ENCODE results near the gene NHSL1. TPM values are rescaled to one million over a fixed set of nuclear protein-coding genes. Genes with fewer than 3 reads are reported as not detected.

The NHSL1 gene, protein sequence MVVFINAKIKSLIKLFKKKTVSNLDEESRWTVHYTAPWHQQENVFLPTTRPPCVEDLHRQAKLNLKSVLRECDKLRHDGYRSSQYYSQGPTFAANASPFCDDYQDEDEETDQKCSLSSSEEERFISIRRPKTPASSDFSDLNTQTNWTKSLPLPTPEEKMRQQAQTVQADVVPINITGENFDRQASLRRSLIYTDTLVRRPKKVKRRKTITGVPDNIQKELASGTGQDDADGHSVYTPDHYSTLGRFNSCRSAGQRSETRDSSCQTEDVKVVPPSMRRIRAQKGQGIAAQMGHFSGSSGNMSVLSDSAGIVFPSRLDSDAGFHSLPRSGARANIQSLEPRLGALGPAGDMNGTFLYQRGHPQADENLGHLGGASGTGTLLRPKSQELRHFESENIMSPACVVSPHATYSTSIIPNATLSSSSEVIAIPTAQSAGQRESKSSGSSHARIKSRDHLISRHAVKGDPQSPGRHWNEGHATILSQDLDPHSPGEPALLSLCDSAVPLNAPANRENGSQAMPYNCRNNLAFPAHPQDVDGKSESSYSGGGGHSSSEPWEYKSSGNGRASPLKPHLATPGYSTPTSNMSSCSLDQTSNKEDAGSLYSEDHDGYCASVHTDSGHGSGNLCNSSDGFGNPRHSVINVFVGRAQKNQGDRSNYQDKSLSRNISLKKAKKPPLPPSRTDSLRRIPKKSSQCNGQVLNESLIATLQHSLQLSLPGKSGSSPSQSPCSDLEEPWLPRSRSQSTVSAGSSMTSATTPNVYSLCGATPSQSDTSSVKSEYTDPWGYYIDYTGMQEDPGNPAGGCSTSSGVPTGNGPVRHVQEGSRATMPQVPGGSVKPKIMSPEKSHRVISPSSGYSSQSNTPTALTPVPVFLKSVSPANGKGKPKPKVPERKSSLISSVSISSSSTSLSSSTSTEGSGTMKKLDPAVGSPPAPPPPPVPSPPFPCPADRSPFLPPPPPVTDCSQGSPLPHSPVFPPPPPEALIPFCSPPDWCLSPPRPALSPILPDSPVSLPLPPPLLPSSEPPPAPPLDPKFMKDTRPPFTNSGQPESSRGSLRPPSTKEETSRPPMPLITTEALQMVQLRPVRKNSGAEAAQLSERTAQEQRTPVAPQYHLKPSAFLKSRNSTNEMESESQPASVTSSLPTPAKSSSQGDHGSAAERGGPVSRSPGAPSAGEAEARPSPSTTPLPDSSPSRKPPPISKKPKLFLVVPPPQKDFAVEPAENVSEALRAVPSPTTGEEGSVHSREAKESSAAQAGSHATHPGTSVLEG (N-terminal part only)
- total RNA-seq: under 1 TPM; 0.20 to 0.35 TPM

DNA sequence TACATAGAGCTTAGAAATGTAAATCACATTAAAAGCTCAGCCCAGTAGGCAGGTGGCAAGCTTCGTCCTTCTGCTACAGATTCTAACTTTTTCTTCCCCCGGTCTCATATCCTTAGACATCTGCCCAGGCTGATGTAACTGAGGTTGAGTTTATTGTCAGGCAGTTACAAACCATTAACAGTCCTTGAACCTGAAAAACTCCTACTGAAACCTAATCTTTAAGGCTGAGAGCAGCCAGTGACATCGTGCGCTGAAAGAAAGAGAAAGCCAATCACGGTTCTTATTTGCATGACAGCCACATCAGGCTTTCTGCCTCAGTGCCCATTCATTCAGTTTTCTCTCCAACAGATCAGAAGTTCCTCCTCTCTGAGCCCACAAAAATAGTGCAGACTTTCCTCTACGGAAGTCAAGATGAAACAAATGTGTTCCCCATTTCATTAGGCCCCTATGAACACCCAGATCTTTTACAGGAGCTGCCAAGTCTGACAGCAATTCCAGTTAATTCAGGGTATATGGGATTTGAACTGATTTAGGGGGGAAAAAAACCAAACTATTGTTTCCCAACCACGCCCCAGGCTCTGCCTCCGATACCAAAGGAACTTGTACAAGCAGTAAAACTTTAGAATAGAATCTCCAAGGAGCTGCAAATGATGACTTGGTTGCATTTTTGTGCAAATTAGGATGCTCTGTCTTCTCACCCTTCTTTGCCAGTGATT, at the start of gene NHSL1:
NHSL1 (minus strand) TSS at position 192 of the 716 bp plus-strand sequence. CDS start 204 bp downstream, outside the sequence.
- no peaks in the 10 kb centered on the region for H3K4me1 Mint-ChIP-seq
- peaks cover 30% of the 10 kb centered on the region for H3K27me3 Mint-ChIP-seq
- no peak within 1 kb of the TSS for H3K4me3 Mint-ChIP-seq
- no peak for ATAC-seq
- no peak for DNase-seq
- no peaks in the 10 kb centered on the region for H3K9me3 Mint-ChIP-seq (ENCODE audit: low read depth)
- CTCF ChIA-PET: interaction anchor here (1.0 to 3.4 kb wide), 3 partner anchors 10 to 18 kb away, joined by 3 to 15 read pairs (median 4); no protein-coding TSS in a partner anchor
- no peak within 1 kb of the TSS for H3K27ac Mint-ChIP-seq
- H3K36me3 Mint-ChIP-seq: no peaks in the 10 kb centered on the region

DNA sequence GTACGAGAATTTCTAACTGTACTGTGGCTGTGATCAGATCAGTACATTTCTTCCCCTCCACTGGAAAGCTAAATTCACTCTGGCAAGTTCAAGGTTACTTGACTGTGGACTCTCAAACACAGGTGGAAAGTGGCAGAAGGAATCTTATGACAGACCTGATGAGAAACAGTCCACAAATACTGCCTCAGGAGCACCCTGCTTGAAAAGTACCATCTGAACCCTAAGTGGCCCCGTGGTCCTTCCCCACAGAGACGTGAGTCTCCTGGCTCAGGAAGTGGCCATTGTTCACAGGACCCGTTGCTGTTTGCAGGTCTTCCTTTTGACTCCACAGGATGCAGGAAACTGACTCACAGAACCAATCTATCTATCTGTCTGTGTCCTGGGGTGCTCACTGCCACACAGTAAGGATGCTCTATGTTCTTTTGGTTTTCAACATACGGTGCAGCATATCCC, 47.5 kb upstream of the NHSL1 start:
- H3K27me3 Mint-ChIP-seq: peaks cover 26% of the 10 kb centered on the region
- peaks cover 14% of the 10 kb centered on the region for H3K4me1 Mint-ChIP-seq
- no peak overlapping the region for H3K4me3 Mint-ChIP-seq
- peak; percentile 73 for DNase-seq
- no peaks in the 10 kb centered on the region for H3K9me3 Mint-ChIP-seq (ENCODE audit: low read depth)
- no peaks in the 10 kb centered on the region for H3K36me3 Mint-ChIP-seq
- no peak overlapping the region for H3K27ac Mint-ChIP-seq
- CTCF ChIA-PET: interaction anchor here (0.6 to 1.2 kb wide), 2 partner anchors 117 to 701 kb away, joined by 3 to 4 read pairs; no protein-coding TSS in a partner anchor
- ATAC-seq: peak; percentile 97

DNA sequence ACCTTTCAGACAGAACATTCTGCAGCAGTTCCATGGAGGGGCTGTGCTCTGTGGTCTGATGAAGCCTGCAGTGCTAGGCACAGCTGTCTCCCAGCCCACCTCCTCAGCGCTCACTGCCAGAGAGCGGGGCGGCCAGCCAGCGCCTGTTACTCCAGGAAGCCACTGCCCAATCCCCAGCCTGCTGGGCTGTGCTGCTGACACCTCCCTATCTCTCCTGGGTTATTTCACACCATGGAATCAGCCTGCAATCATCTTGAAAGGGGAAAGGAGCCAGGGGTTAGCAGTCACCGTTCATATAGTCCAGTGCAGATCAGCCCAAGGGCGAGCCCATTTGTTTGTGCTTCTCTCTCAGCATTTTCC, 46.3 kb upstream of the NHSL1 start:
- DNase-seq (no peak), ATAC-seq (no peak)
- Mint-ChIP-seq H3K9me3 (ENCODE audit: low read depth) (no peaks in the 10 kb centered on the region), H3K4me3 (no peak overlapping the region), H3K27ac (no peak overlapping the region), H3K27me3 (peaks cover 28% of the 10 kb centered on the region), H3K4me1 (peaks cover 14% of the 10 kb centered on the region), H3K36me3 (no peaks in the 10 kb centered on the region)
- CTCF ChIA-PET: no interaction called here

DNA sequence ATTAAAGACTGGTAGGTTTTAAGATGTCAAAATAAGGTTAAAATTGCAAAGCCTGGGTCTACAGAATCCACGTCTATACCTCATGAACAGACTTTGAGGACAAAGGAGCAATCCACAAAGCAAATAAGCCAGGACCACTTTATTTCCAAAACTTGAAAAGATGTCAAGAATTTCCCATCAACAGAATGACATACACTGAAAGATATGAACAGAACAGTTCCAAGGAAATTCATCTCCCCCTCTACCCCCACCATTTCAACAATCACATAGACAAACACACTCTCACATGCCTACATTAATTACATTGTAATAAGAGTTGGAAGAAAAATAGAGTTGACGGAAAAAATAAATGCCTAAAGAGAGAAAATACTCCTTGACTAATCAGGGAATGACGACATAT, 45.2 kb upstream of the NHSL1 start:
- ATAC-seq (no peak), DNase-seq (no peak)
- Mint-ChIP-seq H3K4me1 (peaks cover 14% of the 10 kb centered on the region), H3K27me3 (peaks cover 33% of the 10 kb centered on the region), H3K27ac (no peak overlapping the region), H3K4me3 (no peak overlapping the region), H3K9me3 (ENCODE audit: low read depth) (no peaks in the 10 kb centered on the region), H3K36me3 (no peaks in the 10 kb centered on the region)
- CTCF ChIA-PET: interaction anchor here (1.0 kb wide), 1 partner anchor 11 kb away, joined by 3 read pairs; no protein-coding TSS in a partner anchor

DNA sequence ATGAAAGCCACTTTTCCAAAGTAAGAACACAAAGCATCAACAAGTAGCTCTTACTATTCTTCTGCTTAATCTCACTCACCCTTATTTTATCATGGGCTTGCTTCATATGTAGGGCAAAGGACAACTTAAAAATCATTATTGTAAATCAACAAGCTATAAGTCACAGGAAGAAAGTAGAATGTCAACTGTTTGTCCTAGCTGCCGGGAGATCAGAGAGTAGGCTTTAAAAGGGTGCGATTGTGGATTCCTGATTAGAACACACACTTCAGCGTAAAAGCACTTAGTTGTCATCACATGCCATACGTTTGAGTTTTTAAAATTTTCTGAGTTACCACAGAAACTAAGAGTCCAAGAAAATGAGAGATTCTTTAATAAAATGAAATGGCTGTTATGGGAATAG, 44.4 kb upstream of the NHSL1 start:
- DNase-seq: no peak
- Mint-ChIP-seq H3K27me3 (peaks cover 37% of the 10 kb centered on the region), H3K27ac (no peak overlapping the region), H3K4me3 (no peak overlapping the region), H3K9me3 (ENCODE audit: low read depth) (no peaks in the 10 kb centered on the region), H3K36me3 (no peaks in the 10 kb centered on the region), H3K4me1 (peaks cover 14% of the 10 kb centered on the region)
- CTCF ChIA-PET: interaction anchor here (1.0 kb wide), 1 partner anchor 10 kb away, joined by 3 read pairs; no protein-coding TSS in a partner anchor
- ATAC-seq: no peak

DNA sequence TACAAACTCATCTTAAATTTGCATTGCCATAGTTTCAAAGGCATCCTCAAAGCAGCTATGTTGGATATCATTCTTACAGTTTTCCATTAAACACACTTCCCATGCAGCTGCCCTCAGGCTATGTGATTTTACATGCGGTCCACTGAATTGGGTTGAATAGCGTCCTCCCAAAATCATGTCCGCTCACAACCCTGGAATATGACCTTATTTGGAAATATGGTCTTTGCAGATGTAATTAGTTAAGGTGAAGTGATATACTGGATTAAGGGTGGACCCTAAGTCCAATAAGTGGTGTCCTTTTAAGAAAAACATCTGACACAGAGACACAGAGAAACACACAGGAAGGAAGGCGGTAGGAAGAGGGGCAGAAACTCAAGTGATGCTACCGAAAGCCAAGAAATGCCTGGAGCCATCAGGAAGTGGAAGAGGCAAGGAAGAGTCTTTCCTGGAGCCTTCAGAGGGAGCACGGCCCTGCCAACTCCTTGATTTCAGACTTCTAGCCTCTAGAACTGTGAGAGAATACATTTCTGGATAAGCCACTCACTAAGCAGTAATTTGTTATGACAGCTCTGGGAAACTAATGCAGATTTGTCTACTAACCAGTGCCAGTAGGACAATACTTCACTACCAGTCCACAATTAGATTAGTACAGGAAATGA, 42.7 kb upstream of the NHSL1 start:
- Mint-ChIP-seq H3K27ac (no peak overlapping the region), H3K9me3 (ENCODE audit: low read depth) (no peaks in the 10 kb centered on the region), H3K36me3 (no peaks in the 10 kb centered on the region), H3K4me3 (no peak overlapping the region), H3K27me3 (peaks cover 51% of the 10 kb centered on the region), H3K4me1 (peaks cover 6% of the 10 kb centered on the region)
- ATAC-seq (no peak), DNase-seq (no peak)
- CTCF ChIA-PET: no interaction called here

DNA sequence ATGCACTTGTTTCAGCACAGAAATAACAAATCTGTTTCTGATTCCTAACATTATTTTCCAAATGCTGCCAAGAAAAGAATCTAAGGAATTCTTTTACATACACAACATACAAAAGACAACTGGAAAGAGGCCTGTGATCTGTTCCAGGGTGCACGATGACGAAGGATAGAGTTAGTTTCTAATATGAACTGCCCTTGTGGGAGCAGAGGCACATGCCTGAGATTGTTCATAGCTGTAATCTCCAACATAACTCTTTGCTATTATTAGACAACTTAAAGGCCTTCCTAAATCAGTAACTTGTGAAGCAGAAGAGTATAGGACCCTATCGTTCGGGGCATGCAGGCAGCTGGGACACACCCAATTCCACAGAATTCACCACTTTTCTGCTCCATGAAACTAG, 41.2 kb upstream of the NHSL1 start:
- H3K9me3 Mint-ChIP-seq (ENCODE audit: low read depth): no peaks in the 10 kb centered on the region
- CTCF ChIA-PET: interaction anchor here (0.8 kb wide), 1 partner anchor 50 kb away, joined by 3 read pairs; no protein-coding TSS in a partner anchor
- peaks cover 56% of the 10 kb centered on the region for H3K27me3 Mint-ChIP-seq
- H3K4me3 Mint-ChIP-seq: no peak overlapping the region
- DNase-seq: no peak
- H3K36me3 Mint-ChIP-seq: no peaks in the 10 kb centered on the region
- no peaks in the 10 kb centered on the region for H3K4me1 Mint-ChIP-seq
- no peak overlapping the region for H3K27ac Mint-ChIP-seq
- no peak for ATAC-seq

DNA sequence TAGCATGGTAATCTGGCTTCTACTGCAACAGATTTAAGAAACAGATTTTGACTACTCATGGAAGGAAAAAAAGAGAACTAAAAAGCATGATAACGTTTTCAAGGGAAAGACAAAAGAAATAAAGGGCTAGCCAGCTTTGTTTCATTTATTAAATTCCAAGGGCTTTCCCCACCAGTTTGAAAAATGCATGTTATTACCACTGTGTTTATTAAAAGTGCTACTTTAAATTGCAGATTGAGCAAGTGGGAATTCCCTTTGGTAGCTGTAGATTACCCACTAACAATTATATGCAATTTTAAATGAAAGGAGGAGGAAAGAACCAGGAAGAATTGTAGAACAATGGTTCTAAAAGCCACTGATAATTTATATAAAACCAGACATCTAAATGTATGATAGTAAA, 40.6 kb upstream of the NHSL1 start:
- Mint-ChIP-seq H3K36me3 (no peaks in the 10 kb centered on the region), H3K27ac (no peak overlapping the region), H3K9me3 (ENCODE audit: low read depth) (no peaks in the 10 kb centered on the region), H3K4me1 (no peaks in the 10 kb centered on the region), H3K4me3 (no peak overlapping the region), H3K27me3 (peaks cover 54% of the 10 kb centered on the region)
- CTCF ChIA-PET: interaction anchor here (0.7 to 0.8 kb wide), 2 partner anchors 22 to 50 kb away, joined by 3 read pairs; no protein-coding TSS in a partner anchor
- DNase-seq: no peak
- no peak for ATAC-seq

DNA sequence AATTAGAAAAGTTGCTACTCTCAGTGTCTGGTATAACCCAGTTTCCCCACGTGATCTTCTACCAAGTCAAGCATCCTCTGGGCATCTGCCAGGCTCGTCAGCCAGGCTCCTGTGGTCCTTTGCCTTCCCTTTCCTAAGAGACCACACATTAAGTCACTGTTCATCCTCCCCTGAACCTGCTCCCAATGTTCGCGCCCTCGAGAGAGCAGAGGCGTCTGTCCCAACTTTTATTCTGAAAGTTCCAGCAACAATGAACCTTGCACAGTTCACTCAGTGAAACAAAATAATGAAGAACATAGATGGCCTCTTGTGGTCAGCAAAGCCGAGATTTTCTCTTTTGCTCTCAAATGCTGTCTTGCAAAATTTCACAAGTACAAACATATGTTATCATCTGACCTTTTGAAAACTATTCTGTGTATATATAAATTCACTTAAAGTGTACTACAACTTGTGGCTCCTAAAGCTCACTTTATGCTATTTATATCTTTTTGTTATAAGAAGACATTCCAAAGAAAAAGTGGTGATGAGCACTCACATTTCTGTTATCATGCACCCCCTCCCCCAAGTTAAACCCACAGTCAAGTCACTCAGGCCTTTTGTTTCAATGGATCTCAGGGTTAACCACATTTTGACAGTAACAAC, 39.2 kb upstream of the NHSL1 start:
- CTCF ChIA-PET: interaction anchor here (1.4 kb wide), 1 partner anchor 17 kb away, joined by 3 read pairs; no protein-coding TSS in a partner anchor
- H3K9me3 Mint-ChIP-seq (ENCODE audit: low read depth): no peaks in the 10 kb centered on the region
- no peaks in the 10 kb centered on the region for H3K36me3 Mint-ChIP-seq
- H3K27ac Mint-ChIP-seq: no peak overlapping the region
- no peak overlapping the region for H3K4me3 Mint-ChIP-seq
- peaks cover 56% of the 10 kb centered on the region for H3K27me3 Mint-ChIP-seq
- DNase-seq (no peak), ATAC-seq (no peak)
- no peaks in the 10 kb centered on the region for H3K4me1 Mint-ChIP-seq

DNA sequence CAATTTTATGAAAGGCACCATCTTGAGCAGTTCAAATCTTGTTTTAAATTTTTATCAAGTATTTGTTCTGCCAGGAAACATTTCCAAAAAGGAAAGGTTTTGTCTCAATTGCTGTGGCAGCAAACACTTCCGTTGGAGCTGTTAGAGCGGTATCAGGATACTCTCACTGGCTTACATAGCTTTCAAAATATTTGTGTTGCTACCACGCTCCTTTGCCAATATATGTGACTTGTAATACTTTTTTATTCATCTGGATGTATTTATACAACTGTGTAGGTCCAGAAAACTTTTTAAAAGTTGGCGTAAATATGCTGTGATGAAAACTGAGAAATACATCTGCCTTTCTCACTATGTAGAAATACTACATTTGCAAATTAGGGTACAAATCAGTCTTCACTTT, 37.8 kb upstream of the NHSL1 start:
- Mint-ChIP-seq H3K36me3 (no peaks in the 10 kb centered on the region), H3K27ac (no peak overlapping the region), H3K4me3 (no peak overlapping the region), H3K4me1 (no peaks in the 10 kb centered on the region), H3K27me3 (peaks cover 59% of the 10 kb centered on the region), H3K9me3 (ENCODE audit: low read depth) (no peaks in the 10 kb centered on the region)
- ATAC-seq (no peak), DNase-seq (no peak)
- CTCF ChIA-PET: interaction anchor here (0.9 to 1.4 kb wide), 3 partner anchors 16 to 421 kb away, joined by 3 read pairs; no protein-coding TSS in a partner anchor

DNA sequence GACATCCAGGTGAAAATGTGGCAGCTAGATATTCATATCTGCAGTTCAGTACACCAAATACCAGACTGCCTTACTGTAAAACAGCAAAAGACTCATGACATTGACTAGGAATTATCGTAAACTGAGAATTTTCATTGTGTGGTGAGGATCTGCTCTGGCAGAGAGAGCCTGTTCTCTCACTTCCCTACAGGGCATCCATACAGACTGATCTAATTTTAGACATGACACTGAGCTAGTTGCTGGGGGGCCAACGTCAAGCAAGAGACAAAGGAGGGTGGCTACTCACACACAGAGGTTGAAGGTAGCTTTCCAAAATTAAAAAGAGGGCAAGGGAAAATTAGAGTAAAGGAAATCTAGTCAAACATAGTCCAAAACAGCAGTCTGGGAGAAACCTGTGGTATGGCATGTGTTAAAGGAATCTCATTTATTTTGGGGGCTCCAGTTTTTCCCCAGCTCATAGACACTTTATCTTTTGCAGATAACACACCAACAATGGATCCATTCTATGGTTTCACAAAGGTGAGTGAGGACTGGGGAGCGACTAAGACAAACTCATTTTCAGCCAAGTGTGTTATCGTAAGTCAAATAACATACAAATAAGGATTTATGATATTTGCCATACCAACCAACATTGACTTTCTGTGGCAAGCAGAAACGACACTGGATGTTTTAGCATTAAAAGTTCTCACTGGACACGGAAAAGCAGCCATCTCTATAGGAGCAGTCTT, 36.6 kb upstream of the NHSL1 start:
- CTCF ChIA-PET: interaction anchor here (1.6 kb wide), 1 partner anchor 16 kb away, joined by 5 read pairs; no protein-coding TSS in a partner anchor
- H3K27me3 Mint-ChIP-seq: peaks cover 65% of the 10 kb centered on the region

More for the DNA sequence above, 36.6 kb upstream of the NHSL1 start:
- Mint-ChIP-seq H3K27ac (no peak overlapping the region), H3K4me3 (no peak overlapping the region), H3K36me3 (no peaks in the 10 kb centered on the region), H3K9me3 (ENCODE audit: low read depth) (no peaks in the 10 kb centered on the region), H3K4me1 (no peaks in the 10 kb centered on the region)
- ATAC-seq: no peak
- DNase-seq: no peak
